ENCODE measurements around the gene STK32B. TPM values are rescaled to one million over a fixed set of nuclear protein-coding genes. Genes with fewer than 3 reads are reported as not detected.

STK32B gene
- total and polyA plus RNA-seq, 10 donors = 0.03 to 0.87 (median 0.36) TPM

- no peaks in the 10 kb centered on the region for H3K36me3 ChIP-seq
- TF ChIP-seq POLR2AphosphoS5 (IDR thresholded peaks at IDR 0.05) (no peak), POLR2A (IDR thresholded peaks at IDR 0.05) (no peak), CTCF (IDR thresholded peaks at IDR 0.05 in 8 of 11, conservative IDR thresholded peaks at IDR 0.05 in 3 of 11) (no peak)
- DNase-seq = no peak
- no peaks in the 10 kb centered on the region for H3K27me3 ChIP-seq (replicated peaks in 1 of 7)
- intact Hi-C loops (cut with DNase I; ENCODE audit: low total_unique reads) = no loop called here
- peaks cover 0 to 34% (median 15%) of the 10 kb centered on the region in 8 donors for H3K9me3 ChIP-seq
- H3K4me3 ChIP-seq = no peak overlapping the region
- WGBS, 5 donors = 75 to 86% (median 81%) methylated on average over 7 of the region's 7 CpGs
- H3K27ac ChIP-seq = no peak overlapping the region
- no peaks in the 10 kb centered on the region for H3K4me1 ChIP-seq
These were observed 323.3 kb downstream of the STK32B start for GRCh38 chr4:5374592-5374991.

- H3K27me3 ChIP-seq (replicated peaks in 1 of 7) = no peaks in the 10 kb centered on the region
- H3K9me3 ChIP-seq = peaks cover 0 to 34% (median 15%) of the 10 kb centered on the region in 8 donors
- intact Hi-C loops (cut with DNase I; ENCODE audit: low total_unique reads) = no loop called here
- H3K27ac ChIP-seq = no peak overlapping the region
- WGBS, 5 donors = 79 to 93% (median 84%) methylated on average over 6 of the region's 6 CpGs
- no peaks in the 10 kb centered on the region for H3K4me1 ChIP-seq
- TF ChIP-seq CTCF (IDR thresholded peaks at IDR 0.05 in 8 of 11, conservative IDR thresholded peaks at IDR 0.05 in 3 of 11) (no peak), POLR2A (IDR thresholded peaks at IDR 0.05) (no peak), POLR2AphosphoS5 (IDR thresholded peaks at IDR 0.05) (no peak)
- DNase-seq = no peak
- no peaks in the 10 kb centered on the region for H3K36me3 ChIP-seq
- no peak overlapping the region for H3K4me3 ChIP-seq
These were observed 323.7 kb downstream of the STK32B start for GRCh38 chr4:5374994-5375393.

GRCh38 chr4:5376015-5376414 lies 324.7 kb downstream of the STK32B start:
- no peak overlapping the region for H3K4me3 ChIP-seq
- intact Hi-C loops (cut with DNase I; ENCODE audit: low total_unique reads) = no loop called here
- WGBS, 5 donors = 69 to 96% (median 85%) methylated on average over 5 of the region's 5 CpGs
- no peaks in the 10 kb centered on the region for H3K27me3 ChIP-seq (replicated peaks in 1 of 7)
- TF ChIP-seq CTCF (IDR thresholded peaks at IDR 0.05 in 8 of 11, conservative IDR thresholded peaks at IDR 0.05 in 3 of 11) (no peak), POLR2A (IDR thresholded peaks at IDR 0.05) (no peak), POLR2AphosphoS5 (IDR thresholded peaks at IDR 0.05) (no peak)
- no peaks in the 10 kb centered on the region for H3K36me3 ChIP-seq
- no peak overlapping the region for H3K27ac ChIP-seq
- DNase-seq = no peak
- H3K9me3 ChIP-seq = peaks cover 0 to 34% (median 15%) of the 10 kb centered on the region in 8 donors
- no peaks in the 10 kb centered on the region for H3K4me1 ChIP-seq

GRCh38 chr4:5378002-5378401 lies 326.7 kb downstream of the STK32B start:
- intact Hi-C loops (cut with DNase I; ENCODE audit: low total_unique reads) = no loop called here
- H3K36me3 ChIP-seq = no peaks in the 10 kb centered on the region
- peaks cover 0 to 33% (median 15%) of the 10 kb centered on the region in 8 donors for H3K9me3 ChIP-seq
- no peak overlapping the region for H3K27ac ChIP-seq
- whole genome bisulfite sequencing, 5 donors = 77 to 83% (median 79%) methylated on average over 8 of the region's 8 CpGs
- TF ChIP-seq POLR2A (IDR thresholded peaks at IDR 0.05) (no peak), CTCF (IDR thresholded peaks at IDR 0.05 in 8 of 11, conservative IDR thresholded peaks at IDR 0.05 in 3 of 11) (no peak), POLR2AphosphoS5 (IDR thresholded peaks at IDR 0.05) (no peak)
- no peak overlapping the region for H3K4me3 ChIP-seq
- no peaks in the 10 kb centered on the region for H3K27me3 ChIP-seq (replicated peaks in 1 of 7)
- DNase-seq = no peak
- H3K4me1 ChIP-seq = no peaks in the 10 kb centered on the region

All from spleen (tissue), 11 donors.